GM08714 (cell line): Measurements from ENCODE around the gene SSPN.

Experiments
- H3K4me3 ChIP-seq: fragments of 200-500 bp; sonication (Bioruptor generic); 2 replicates; pipeline ENCODE4 v1.5.1; 2014; ENCODE audit warnings: mild to moderate bottlenecking, low read length, inconsistent platforms
- ZNF274 ChIP-seq: IDR thresholded peaks from 2 replicates; pipeline ENCODE4 v1.6.1; 2012; ENCODE audit warnings: mild to moderate bottlenecking, low read depth, low read length

SSPN gene

GRCh38 chr12:26172539-26172938, 22.8 kb upstream of the SSPN start:
- H3K4me3 ChIP-seq = no peak overlapping the region
- no peak for TF ChIP-seq ZNF274

GRCh38 chr12:26172946-26173552, 22.3 kb upstream of the SSPN start:
- TF ChIP-seq ZNF274 = no peak
- H3K4me3 ChIP-seq = no peak overlapping the region

- no peak overlapping the region for H3K4me3 ChIP-seq
- no peak for TF ChIP-seq ZNF274
These were observed 18.6 kb upstream of the SSPN start for GRCh38 chr12:26176725-26177124.

- TF ChIP-seq ZNF274 = no peak
- no peak overlapping the region for H3K4me3 ChIP-seq
These were observed 18.1 kb upstream of the SSPN start for GRCh38 chr12:26177283-26177682.

- no peak overlapping the region for H3K4me3 ChIP-seq
- TF ChIP-seq ZNF274 = no peak
These were observed 15.5 kb upstream of the SSPN start for GRCh38 chr12:26179826-26180225.

GRCh38 chr12:26182377-26182776, 13.0 kb upstream of the SSPN start:
- no peak for TF ChIP-seq ZNF274
- H3K4me3 ChIP-seq = no peak overlapping the region

GRCh38 chr12:26185532-26186320, 9.6 kb upstream of the SSPN start:
- H3K4me3 ChIP-seq = no peak overlapping the region
- no peak for TF ChIP-seq ZNF274

GRCh38 chr12:26187014-26187798, 8.2 kb upstream of the SSPN start:
- no peak overlapping the region for H3K4me3 ChIP-seq
- no peak for TF ChIP-seq ZNF274

- H3K4me3 ChIP-seq = no peak overlapping the region
- no peak for TF ChIP-seq ZNF274
These were observed 7.2 kb upstream of the SSPN start for GRCh38 chr12:26188127-26188526.

- no peak overlapping the region for H3K4me3 ChIP-seq
- no peak for TF ChIP-seq ZNF274
These were observed 6.7 kb upstream of the SSPN start for GRCh38 chr12:26188641-26189040.

GRCh38 chr12:26192142-26192541, 3.2 kb upstream of the SSPN start:
- no peak overlapping the region for H3K4me3 ChIP-seq
- TF ChIP-seq ZNF274 = no peak

- TF ChIP-seq ZNF274 = no peak
- H3K4me3 ChIP-seq = no peak overlapping the region
These were observed 1.8 kb upstream of the SSPN start for GRCh38 chr12:26193539-26193938.

- H3K4me3 ChIP-seq = peak overlapping the region; percentile 32; the same call in 1 of the 2 replicates
- no peak for TF ChIP-seq ZNF274
These were observed 458 bp downstream of the SSPN start for GRCh38 chr12:26195641-26196420.

- H3K4me3 ChIP-seq = no peak overlapping the region
- no peak for TF ChIP-seq ZNF274
These were observed 996 bp downstream of the SSPN start for GRCh38 chr12:26196421-26196716.
